ENCODE data around the gene NPR3.

GRCh38 chr5:32726086-32726557 is 15.0 kb downstream of the NPR3 start:
- no peak for TF ChIP-seq CTCF (conservative IDR thresholded peaks at IDR 0.05)
- TF ChIP-seq EZH2 (IDR thresholded peaks at IDR 0.05; ENCODE audit: low read depth): no peak
